NCI-H82 (cell line): ENCODE measurements around the gene HTRA3.
A peak's percentile ranks its signal among the peaks of the same experiment; 100 is the strongest.

Experiments
- DNase-seq: peaks from one replicate; lab custom pipeline; 2025; lab: John Stamatoyannopoulos, UW

HTRA3 gene

GRCh38 chr4:8267077-8267476 is 2.5 kb upstream of the HTRA3 start:
- DNase-seq, result peak; percentile 61

- no peak for DNase-seq
These were observed 1.3 kb upstream of the HTRA3 start for GRCh38 chr4:8268211-8268610.

- no peak for DNase-seq
These were observed 536 bp upstream of the HTRA3 start for GRCh38 chr4:8268901-8269534.

GRCh38 chr4:8270418-8270771 is 841 bp downstream of the HTRA3 start:
- DNase-seq, result no peak

GRCh38 chr4:8270912-8271815 is 1.6 kb downstream of the HTRA3 start:
- DNase-seq, result peak; percentile 9

GRCh38 chr4:8271821-8272220 is 2.3 kb downstream of the HTRA3 start:
- DNase-seq, result no peak

GRCh38 chr4:8272472-8273428 is 3.2 kb downstream of the HTRA3 start:
- DNase-seq, result no peak

GRCh38 chr4:8273450-8273849 is 3.9 kb downstream of the HTRA3 start:
- DNase-seq, result no peak

- DNase-seq, result no peak
These were observed 4.6 kb downstream of the HTRA3 start for GRCh38 chr4:8274066-8274652.

GRCh38 chr4:8274765-8275547 is 5.4 kb downstream of the HTRA3 start:
- DNase-seq, result peak; percentile 96

GRCh38 chr4:8275548-8275910 is 6.0 kb downstream of the HTRA3 start:
- no peak for DNase-seq

- DNase-seq, result peak; percentile 34
These were observed 7.0 kb downstream of the HTRA3 start for GRCh38 chr4:8276358-8277240.

GRCh38 chr4:8277356-8278008 is 7.9 kb downstream of the HTRA3 start:
- no peak for DNase-seq

GRCh38 chr4:8278009-8278395 is 8.4 kb downstream of the HTRA3 start:
- DNase-seq, result no peak

GRCh38 chr4:8278421-8279287 is 9.1 kb downstream of the HTRA3 start:
- peak; percentile 64 for DNase-seq

GRCh38 chr4:8279321-8280157 is 10.0 kb downstream of the HTRA3 start:
- DNase-seq, result no peak

GRCh38 chr4:8280158-8280875 is 10.8 kb downstream of the HTRA3 start:
- DNase-seq, result no peak
